NCI-H345 treated with DMSO at 0.1 percent for 48 hours (cell line): Measurements from ENCODE around the gene CHRFAM7A.
"Not testable (repeated sequence)": the region's sequence is repeated elsewhere in the genome, so short reads cannot be mapped to it uniquely, and the experiment has no call there.

Source experiments
- DNase-seq: peaks from one replicate; lab custom pipeline; 2025; ENCODE audit not compliant: unreplicated experiment; lab: John Stamatoyannopoulos, UW

Gene CHRFAM7A

DNA sequence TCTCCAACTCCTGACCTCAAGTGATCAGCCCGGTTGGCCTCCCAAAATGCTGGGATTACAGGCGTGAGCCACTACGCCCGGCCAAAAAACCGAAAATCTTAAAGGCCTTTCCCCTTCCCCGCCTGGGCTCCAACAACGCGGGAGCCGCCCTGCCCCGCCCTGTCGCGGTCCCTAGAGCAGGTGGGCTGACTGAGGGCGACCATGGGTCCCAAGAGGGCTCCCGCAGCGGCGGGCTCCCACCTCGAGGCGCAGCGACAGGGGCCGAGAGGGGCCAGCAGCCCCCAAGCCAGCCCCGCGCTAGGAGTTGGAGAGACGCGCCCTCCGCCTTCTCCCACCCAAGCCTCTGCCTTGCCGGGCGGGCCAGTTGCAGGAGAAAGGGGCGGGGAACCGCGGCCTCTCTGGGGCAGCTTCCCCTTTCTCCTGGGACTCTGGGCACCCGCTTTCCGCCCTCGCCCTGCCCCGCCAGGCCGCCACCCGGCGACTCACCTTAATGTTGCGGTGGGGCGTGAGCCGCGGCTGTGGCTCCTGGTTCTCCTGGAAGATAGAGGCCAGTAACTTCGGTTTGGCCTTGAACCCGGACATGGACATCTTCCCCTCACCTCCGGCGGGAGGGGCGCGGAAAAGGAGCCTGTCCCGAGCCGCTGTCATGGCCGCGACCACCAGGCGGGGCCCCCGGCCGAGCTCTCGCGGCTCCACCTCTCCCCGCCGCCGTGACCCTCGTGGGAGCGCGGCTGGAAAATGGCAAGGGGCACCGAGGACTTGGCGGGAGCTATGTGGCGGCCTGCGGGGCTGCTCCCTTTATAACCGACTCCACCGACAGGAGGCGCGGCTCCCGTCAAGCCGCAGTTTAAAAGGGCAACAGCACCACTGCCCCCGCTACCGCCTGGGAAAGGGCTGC lies at the start of gene CHRFAM7A:
Gene CHRFAM7A (minus strand): TSS at position 775 of the 898 bp plus-strand sequence. CDS start 10,189 bp downstream, outside the sequence.
- DNase-seq: not testable (repeated sequence)

DNA sequence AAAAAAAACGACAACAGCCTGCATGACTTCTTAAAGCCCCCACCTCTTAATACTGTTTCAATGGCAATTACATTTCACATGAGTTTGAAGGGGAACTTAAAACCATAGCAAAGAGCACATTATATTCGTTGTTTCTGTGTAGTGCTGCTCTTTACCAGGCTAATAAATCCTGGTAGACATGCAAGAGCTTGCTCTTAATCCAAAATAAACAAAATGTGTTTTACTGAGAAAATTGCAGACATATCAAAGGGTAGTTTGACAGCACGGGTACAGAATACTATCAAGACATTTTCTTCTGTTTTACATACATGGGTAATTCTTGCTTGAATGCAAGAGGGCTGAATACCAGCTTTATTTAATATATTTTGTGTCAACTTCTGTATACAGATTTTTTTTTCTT lies 45.0 kb upstream of the CHRFAM7A start:
- DNase-seq: not testable (repeated sequence)

GRCh38 chr15:30435878-30436277 lies 42.5 kb upstream of the CHRFAM7A start:
- DNase-seq: not testable (repeated sequence)

- DNase-seq: not testable (repeated sequence)
Measured at GRCh38 chr15:30420723-30421122, 27.4 kb upstream of the CHRFAM7A start.

DNA sequence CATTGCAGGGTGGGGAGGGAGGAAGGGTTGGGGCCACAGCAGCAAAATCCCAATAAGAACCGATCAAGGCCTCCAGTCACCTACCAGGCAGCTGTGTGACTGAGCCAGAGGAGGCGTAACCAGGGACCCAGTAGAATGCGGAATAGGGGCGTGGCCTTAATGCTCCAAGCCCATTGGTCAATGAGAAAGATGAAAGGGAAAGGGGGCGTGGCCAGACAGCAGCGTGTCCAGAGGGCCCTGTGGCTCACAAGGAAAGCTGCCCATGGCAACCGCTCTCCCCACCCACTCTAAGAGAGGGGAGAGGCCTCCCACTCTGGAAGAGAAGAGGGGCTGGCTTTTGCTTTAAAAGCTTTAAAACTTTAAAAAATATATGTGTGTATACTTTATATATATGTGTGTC lies 20.8 kb upstream of the CHRFAM7A start, which contains the start of gene GOLGA8R:
Gene GOLGA8R (minus strand): TSS at position 101 of the 400 bp plus-strand sequence. CDS start 98 bp downstream, at position 3.
- DNase-seq: not testable (repeated sequence)

DNA sequence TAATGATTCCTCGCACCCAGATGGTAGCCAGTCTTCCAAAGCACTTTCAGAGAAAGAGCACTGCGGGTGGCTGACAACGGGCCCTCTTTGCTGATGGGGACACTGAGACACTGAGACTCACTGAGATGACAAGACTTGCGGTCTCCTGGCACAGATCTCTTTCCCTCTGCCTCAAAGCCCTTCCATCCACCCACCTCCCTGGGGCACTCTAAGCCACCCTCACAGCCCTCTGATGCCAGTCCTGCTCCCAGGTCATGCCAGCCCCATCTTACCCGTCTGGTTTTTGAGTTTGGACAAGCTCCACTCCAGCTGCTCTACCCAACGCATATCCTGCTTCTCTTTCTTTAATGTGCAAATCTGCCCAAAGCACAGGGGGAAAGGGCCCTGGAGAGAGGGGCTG lies 14.3 kb upstream of the CHRFAM7A start:
- not testable (repeated sequence) for DNase-seq

- DNase-seq: not testable (repeated sequence)
Measured at GRCh38 chr15:30398988-30399387, 5.6 kb upstream of the CHRFAM7A start.

DNA sequence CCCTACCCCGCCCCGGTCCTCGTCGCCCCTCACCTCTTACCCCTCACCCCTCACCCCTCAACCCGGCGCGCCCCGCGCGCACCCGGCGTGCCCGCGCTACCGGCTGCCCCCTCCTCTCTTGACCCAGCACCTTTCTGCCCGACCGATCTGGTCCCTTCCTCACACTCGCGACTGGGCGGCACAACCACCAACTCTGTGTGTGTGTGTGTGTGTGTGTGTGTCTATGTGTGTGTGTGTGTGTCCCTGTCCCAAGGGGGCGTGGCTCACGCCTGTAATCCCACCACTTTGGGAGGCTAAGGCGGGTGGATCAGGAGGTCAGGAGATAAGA lies 288 bp upstream of the CHRFAM7A start:
- DNase-seq: not testable (repeated sequence)

- DNase-seq: not testable (repeated sequence)
Measured at GRCh38 chr15:30386318-30386887, 6.9 kb downstream of the CHRFAM7A start.

DNA sequence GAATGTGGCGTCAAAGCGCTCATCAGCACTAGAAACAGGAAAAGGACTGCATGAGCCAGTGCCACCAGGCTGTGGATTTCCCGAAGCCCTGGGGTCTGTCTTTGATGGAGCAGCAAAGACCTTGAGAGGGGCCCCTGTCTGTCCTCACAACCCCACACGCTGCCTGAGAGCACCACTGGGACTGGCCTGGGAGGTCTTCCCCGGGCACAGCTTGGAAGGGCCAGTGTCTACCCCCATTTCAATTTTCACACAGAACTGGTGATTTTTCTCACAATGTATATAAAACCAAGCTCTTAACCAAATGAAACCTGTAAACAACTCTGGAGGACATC lies 16.3 kb downstream of the CHRFAM7A start:
- not testable (repeated sequence) for DNase-seq

DNA sequence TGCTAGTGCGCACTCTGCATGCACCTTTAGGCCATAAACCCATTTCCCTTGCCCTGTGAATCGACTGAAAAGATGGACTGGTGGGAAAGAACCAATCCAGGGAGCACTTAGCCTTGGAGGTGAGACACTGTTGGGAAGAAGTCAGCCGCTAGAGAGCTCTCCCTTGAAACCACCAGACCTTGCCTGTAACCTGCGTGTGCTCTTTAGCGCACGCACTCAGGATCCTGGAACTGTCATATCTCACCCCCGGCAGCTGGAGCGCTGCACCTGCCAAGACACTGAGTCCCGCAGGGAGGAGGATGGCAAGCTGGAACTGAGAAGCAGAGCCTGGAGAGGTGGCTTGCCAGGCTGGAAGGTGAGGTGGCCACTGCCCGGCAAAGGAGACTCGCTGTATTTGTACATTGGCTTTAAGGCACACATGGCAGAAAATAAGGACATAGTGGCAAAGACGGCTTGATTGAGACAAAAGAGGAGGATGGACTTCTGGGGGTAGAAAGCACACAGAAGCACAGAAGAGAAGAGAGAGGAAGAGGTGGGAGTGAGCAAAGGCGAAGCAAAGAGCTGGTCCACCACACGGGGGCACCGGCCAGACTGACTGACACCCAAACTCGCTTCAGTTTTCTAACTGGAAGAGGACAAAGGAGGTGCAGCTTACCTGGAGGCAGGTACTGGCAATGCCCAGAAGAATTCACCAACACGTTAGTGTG lies 16.8 kb downstream of the CHRFAM7A start:
- not testable (repeated sequence) for DNase-seq

DNA sequence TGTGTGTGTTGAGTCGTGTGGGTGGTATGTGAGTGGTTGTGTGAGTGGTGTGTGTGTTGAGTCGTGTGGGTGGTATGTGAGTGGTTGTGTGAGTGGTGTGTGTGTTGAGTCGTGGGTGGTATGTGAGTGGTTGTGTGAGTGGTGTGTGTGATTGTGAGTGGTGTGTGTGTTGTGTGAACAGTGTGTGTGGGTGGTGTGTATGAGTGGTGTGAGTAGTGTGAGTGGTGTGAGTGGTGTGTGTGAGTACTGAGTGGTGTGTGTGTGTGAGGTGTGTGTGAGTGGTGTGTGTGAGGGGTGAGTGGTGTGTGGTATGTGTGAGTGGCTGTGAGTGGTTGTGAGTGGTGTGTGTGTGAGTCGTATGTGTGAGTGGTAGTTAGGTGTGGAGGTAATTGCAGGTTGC lies 17.5 kb downstream of the CHRFAM7A start:
- DNase-seq: not testable (repeated sequence)

DNA sequence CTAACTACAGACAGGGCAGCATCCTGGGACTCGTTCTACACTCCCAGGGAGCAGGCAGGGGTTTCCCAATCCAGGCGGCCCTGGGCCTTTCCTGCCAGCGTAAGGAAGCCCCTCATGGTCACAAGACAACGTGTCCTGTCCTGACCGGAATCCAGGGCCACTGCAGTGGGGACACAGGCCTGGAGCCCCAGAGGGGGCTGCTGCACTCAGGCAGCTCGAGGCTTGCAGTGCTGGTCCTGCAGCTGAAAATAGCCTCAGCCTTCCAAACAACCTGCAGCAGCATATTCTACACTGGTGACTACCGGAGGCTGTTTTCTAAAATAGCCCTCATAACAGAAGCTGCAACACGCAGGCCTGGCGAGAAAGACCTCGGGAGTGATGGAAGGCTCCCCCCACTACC lies 18.5 kb downstream of the CHRFAM7A start:
- DNase-seq: not testable (repeated sequence)

DNA sequence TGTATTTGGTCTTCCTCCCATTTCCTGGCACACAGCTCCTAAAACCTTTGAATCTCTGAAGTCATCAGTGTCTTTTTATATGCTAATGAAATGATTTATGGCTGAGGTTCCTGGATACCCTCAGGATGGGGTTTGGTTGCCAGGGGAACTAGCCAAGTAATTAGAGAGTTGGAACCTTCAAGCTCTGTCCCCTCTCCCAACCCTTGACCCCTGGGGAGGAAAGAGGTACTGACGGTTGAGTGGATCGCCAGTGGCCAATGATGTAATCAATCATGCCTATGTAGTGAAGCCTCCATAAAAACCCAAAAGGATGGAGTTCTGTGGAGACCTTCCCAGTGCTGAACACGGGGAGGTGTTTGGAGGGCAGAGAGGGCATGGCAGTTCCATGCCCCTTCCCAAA lies 25.1 kb downstream of the CHRFAM7A start:
- DNase-seq: not testable (repeated sequence)

GRCh38 chr15:30367246-30367645 lies 26.1 kb downstream of the CHRFAM7A start:
- DNase-seq: not testable (repeated sequence)

DNA sequence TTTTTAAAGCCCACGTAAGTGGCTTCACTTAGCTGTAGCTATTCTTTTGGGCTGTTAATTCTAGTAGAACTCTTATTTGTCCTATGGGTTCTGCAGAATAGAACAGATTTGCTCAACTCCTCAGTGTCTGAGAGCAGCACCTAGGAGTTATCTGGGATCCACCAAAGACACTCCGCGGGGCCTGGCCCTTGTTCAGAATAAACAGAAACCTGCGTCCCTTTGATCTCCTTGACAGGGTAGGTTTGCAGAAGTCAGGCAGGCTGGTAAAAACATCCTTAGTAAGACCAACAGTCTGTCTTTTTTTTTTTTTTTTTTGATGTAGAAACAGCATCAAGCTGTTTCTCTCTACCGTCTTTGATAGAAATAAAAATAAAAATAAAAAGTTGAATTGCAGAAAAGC lies 31.9 kb downstream of the CHRFAM7A start:
- DNase-seq: not testable (repeated sequence)

- not testable (repeated sequence) for DNase-seq
Measured at GRCh38 chr15:30360990-30361389, 32.4 kb downstream of the CHRFAM7A start.

DNA sequence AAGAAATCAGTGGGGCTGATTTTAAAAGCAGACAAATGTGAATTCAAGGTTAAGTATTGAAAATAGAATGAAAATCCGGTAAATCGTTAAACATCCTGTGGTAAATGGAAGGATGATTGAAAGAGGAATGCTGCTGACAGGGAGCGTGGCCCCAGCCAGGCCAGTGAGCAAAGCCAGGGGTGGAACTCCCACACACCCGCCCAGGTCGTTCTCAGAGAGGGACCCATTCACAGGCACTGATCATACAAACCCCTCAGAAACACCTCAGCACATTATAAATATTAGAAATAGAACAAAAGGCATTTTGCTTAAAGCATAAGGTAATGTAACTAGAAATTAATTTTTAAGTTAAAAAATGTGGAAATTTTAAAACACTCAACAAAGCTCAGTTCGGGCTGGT lies 38.3 kb downstream of the CHRFAM7A start:
- DNase-seq: not testable (repeated sequence)

GRCh38 chr15:30349803-30350202 lies 43.5 kb downstream of the CHRFAM7A start:
- DNase-seq: not testable (repeated sequence)

DNA sequence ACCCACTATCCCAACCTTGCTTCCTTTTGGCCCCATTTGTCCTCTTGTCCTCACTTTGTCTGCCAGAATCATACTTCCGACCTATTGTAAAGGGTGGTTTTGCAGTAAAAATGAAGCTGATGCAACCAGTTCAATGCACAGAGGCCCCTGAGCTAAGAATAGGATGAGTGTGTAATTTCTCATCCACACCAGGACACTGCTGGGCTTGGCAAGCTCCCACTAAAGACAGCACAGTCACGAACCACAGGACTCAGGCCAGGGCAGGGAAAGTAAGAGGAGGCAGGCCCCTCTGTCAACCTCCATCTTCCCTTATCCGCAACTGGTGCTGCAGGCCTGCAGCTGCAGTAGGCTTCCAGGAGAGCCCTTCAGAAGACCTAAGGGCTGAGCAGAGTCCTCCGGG lies 56.8 kb downstream of the CHRFAM7A start:
- DNase-seq: not testable (repeated sequence)

DNA sequence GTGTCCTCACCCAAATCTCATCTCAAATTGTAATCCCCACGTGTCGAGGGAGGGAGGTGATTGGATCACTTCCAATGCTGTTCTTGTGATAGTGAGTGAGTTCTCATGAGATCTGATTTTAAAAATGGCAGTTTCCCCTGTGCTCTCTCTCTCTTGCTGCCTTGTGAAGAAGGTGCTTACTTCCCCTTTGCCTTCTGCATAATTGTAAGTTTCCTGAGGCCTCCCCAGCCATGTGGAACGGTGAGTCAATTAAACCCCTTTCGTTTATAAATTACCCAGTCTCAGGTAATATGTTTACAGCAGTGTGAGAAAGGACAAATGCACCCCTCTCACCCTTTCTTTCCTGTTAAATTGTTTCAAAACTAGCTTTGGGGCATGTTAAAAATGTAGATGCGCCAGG lies 59.2 kb downstream of the CHRFAM7A start:
- DNase-seq: not testable (repeated sequence)

DNA sequence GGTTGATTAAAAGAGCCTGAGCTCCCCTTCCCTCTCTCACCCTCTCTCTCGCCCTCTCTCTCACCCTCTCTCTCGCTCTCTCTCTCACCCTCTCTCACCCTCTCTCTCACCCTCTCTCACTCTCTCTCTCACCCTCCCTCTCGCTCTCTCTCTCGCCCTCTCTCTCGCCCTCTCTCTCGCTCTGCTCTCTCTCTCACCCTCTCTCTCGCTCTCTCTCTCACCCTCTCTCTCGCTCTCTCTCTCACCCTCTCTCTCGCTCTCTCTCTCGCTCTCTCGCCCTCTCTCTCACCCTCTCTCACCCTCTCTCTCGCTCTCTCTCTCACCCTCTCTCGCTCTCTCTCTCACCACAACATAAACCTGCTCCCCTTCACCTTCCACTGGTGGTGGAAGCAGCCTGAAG lies 67.2 kb downstream of the CHRFAM7A start:
- not testable (repeated sequence) for DNase-seq
